NCI-H1092 (cell line): ENCODE data around the gene IL21R.
"Not testable (repeated sequence)": the region's sequence is repeated elsewhere in the genome, so short reads cannot be mapped to it uniquely, and the experiment has no call there.

Source experiments
- DNase-seq: peaks from one replicate; lab custom pipeline; 2025; lab: John Stamatoyannopoulos, UW

The IL21R gene

DNA sequence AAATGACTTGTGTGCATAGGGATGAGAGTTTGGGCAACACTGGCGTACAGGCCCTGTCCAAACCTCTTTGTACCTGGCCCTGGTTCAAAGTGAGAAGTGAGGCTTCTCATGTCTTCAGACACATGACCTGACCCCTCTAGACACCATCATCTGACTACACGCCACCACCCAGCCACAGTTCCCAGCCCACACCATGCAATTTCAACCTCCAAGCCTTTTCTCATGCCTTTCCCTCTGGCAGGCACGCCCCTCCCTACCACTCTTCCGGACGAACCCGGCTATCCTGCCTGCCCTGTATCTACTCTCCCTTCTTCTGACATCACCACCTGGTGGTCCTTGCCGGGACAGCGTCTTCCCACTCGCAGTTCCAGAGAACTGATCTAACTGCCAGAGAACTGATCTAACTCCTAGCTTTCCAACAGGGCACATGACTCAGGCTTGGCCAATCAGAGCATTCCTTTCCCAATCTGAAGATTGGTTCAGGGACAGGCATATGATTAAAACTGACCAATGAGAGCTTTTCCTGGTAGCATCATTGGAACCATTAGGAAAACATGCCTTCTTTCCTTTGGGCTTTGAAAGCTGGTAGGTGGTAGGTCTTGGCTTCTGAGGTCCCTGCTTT, 27.1 kb upstream of the IL21R start:
- peak; percentile 44 for DNase-seq

DNA sequence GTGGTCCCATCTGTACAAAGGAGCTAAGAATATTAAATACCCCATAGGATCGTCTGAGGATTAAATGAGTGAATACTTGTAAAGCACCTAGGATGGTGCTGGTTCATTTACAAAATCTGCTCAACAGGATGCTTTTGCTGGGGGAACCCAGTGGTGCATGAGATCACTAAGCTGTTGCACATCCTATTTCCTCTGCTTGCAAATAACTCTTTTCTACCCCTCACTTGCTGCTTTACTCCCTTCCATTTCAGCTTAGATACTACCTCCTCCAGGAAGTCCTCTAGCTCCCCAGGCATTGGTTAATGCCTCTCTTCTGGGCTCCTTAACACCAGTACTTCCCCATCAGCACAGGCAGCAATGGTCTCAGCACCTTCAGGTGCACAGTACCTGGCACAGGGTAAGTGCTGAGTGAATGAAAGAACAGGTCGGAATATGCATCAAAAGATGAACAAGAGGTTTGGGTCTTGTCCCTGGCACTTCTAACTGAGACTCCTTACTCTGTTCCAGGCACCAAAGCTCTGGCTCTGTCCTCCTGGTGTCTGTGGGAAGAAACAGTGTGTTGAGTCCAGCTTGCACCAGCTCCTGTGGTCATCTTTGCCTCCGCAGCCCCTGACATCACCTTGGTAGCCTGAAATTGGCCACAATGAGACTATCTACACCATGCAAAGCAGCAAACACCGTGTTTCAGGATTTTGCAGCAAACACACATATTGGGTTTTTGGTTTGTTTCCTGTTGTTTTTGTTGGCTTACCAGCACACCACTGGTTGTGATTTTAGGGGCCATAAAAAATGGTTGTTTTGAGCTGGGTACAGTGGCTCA, 24.1 kb upstream of the IL21R start:
- DNase-seq: no peak

DNA sequence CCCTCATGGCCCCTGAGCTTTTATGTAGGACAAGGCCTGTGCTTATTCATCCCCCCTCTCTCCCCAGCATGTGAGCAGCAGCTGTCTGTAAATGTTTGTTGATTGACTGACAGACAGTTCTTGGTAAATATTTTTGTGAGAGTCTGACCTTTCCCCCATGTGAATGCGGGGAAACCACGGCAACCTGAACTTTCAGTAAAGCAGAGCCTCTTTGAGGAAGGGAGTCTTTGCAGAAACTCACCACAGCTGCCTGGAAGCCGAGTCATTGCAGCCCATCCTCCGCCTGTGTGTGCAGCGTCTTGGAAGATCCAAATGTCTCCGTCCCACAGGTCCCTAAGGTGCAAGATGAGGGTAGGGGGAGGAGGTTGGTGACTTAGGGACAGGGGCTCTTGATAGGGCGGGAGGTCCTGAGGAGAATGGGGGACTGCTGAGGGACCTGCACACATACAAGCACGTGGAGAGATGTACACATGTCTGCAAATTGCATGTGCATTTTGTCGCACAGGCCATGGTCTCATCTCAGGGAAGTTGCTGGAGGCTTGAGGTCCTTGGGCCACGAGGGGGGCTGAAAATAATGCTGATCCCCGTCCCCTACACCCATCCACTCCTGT, 23.0 kb upstream of the IL21R start:
- DNase-seq: no peak

DNA sequence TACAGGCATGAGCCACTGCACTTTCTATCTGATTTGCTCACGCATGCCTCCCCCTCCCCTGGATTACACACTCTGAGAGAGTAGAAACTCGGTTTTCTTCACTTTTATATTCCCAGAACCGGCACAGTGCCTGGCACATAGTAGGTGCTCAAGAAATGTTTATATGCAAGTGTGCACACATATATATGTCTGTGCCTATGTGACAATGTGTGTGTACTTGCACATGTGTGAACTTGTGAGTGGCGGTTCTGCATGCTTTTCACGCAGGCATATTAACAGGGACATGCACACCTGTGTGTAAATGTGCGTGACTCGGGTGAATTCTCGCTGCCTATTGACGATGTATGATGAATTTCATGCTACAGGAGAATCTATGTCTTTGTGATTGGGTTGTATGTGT, 22.1 kb upstream of the IL21R start:
- DNase-seq: no peak

DNA sequence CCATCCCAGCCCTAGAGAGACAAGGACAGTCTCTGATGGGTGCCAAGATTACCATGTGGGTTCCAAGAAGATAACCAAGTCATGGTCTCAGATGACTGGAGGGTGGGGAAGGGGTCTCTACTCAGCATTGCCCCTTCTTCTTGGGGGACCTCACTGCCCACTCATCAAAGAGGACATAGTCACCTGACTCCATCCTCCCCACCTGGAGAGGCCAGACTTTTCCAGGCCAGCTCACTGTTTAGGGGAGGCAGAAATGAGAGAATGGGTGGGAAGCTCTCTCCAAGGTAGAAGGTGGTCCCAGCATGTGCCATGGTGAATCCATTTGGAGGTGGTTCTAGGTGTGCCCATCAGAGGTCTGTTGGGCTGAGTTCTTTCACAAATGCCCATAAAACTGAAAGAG, 20.7 kb upstream of the IL21R start:
- DNase-seq: no peak

DNA sequence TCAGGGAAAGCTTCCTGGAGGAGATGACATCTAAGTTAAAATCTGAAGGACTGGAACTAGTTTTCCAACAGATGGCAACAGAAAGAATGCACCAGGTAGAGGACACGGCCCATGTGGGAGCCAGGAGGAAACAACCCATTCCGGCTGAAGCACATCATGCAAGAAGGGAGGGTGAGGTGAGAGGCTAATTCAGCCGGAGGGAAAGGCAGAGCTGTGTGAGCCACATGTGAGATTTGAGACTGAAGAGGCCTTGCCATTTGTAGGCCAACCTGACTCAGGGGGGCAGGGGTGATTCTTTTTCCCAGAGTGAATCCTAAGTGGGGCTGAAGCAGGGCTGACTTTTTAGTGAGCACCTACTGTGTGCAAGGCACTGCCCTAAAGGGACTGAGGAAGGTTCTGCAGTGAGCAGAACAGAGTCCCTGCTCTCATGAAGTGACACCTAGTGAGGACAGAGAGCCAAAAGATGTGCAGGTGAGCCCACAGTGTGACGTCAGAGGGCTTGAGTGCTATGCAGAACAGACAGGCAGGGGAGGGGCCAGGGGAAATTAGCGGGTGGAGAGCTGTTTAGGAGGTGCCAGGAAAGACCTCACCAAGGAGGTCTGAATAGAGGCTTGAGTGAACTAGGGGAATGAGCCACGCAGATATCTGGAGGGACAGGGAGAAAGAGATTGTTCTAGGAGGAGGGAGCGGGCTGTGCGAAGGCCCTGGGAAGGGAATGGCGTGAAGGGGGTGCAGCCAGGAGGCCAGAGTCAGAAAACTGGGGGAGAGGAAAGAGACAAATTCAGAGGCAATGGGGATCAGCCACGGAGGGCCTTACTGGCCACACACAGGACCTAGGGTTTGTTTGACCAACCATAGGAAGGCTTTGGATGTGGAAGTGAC, 19.8 kb upstream of the IL21R start:
- no peak for DNase-seq

DNA sequence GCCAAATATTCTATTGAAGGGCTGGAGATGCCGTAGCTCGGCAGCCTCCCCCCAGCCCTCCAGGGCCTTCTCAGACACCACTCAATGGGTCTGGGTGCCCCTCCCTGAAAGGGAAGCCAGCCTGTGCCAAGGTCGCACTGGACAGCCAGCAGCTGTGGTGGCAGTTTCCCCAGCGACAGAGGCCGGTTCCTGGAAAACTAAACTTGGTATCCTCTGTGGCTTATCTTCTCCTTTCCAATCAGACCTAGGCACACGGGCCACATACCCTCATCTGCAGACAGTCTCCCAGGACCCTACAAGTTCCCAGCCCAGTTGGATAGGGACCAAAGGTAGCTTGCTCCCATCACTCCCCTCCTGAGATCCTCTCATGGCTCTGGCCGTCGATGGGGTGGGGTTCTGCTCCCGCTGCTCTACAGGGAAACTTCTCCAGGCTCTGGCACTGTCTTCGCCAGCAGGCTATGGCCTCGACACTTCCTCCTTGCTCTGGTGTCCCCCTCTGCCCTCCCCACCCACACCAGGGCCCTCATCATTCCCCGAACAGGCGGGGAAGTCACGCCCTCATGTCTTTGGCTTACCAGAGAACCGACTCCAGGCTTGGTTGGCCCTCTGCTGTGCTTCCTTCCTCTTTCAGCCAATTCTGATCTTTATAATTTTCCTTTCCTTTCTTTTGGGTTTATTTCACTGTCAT, 18.3 kb upstream of the IL21R start:
- DNase-seq: no peak

DNA sequence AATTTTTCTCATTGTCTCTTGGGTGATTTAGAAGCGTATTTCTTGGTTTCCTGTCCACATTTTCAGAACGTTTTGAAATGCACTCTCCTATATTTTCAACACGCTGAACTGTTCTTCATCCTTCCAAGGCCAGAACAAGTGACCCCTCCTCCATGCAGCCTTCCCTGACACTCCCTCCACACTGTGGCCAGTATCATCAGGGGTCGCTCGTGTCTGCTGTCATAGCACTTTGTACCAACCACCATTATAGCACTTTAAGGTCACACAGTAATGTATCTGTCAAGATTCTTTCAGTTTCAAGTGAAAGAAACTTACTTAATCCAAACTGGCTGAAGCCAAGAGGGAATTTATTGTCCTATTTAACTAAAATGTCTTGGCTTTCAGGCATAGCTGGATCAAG, 17.5 kb upstream of the IL21R start:
- DNase-seq: no peak

DNA sequence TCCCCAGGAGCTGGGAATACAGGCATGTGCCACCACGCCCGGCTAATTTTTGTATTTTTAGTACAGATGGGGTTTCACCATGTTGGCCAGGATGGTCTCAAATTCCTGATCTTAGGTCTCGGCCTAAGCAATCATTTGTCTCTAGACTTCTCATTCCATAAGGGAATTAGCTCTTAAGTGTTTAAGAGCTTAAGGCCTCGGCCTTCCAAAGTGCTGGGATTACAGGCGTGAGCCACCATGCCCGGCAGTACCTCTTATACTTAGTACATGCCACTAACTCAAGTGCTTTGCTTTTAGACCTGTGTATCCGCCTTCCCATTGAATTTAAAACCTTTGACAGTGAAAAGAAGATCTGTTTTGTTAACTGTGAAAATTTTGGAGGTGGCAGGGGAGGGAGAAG, 16.6 kb upstream of the IL21R start:
- no peak for DNase-seq

DNA sequence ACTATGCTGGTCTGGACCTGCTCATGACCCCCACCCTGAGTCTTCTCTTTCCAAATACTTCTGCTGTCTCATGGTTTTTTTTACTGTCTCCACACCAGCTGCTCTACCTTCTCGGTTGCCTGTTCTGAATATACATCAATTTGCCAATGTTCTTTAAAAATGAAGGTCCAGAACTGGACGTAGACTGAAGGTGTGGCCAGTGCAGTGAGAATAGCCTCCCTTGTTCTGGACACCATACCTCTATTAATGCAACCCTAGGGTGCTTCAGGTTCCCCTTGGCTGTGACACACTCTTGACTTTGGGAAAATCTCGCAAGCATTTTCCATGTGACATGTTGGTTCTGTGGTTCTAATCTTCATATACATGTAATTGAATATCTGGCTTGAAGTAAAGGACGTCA, 15.3 kb upstream of the IL21R start:
- no peak for DNase-seq

DNA sequence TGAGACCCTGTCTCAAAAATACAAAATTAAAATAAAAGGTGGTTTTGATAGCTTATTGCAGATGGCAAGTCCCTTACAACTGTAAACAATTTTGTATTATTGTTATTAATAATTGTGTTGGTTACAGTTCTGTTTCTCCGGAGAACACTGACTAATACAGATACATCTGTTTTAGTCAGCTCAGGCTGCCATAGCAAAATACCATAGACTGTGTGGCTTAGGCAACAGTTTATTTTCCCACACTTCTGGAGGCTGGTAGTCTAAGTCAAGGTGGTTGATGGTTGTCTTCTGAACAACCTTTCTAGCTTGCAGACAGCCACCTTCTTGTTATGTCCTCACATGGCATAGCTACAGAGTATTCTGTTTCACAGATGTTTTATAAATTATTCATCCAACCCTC, 14.2 kb upstream of the IL21R start:
- no peak for DNase-seq

DNA sequence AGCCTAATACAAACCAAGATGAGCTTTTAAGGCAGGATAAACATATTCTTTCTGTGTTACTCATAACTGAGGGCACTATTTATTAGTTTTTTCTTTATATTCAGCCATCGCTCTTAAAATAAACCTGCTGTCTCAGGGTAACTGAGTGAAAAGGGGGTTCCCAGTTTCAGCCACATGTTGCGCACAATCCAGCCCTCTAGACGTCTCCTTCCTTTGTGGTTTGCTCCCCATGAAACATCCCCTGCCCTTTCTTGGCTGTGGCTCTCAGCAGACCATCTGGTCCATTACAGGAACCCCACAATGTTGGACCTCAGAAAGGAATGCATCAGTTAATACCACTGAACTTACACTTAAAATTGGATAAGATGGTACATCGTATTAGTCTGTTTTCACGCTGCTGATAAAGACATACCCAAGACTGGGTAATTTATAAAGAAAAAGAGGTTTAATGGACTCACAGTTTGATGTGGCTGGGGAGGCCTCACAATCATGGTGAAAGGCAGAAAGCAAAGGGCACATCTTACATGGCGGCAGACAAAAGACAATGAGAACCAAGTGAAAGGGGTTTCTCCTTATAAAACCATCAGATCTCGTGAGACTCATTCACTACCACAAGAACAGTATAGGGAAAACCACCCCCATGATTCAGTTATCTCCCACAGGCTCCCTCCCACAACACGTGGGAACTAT, 12.6 kb upstream of the IL21R start:
- no peak for DNase-seq

DNA sequence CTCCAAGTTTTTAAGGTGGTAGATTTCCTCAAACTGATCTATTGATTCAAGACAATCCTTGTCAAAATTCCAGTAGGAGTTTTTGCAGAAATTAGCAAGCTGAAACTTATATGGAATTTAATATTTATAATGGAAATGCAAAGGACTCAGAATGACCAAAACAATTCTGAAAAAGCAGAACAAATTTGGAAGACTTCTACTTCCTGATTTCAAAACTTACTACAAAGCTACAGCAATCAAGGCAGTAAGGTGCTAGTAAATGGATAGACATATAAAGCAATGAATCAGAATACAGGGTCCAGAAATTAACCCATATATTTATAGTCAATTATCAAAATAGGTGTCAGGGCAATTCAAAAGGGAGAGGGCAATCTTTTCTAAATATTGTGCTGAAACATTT, 11.8 kb upstream of the IL21R start:
- DNase-seq: no peak

DNA sequence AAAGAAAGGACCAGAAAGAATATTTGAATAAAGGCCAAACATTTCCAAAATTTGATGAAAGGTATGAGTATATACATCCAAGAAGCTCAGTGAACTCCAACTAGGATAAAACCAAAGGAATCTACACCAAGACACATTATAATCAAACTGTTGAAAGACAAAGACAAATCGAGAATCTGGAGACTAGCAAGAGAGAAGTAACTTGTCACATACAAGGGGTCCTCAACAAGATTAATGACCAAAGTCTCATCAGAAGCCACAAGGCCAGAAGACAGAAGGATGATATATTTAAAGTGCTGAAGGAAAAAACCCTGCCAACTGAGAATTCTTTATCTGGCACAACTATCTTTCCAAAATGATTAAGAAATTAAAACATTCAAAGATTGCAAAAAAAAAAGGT, 9.3 kb upstream of the IL21R start:
- DNase-seq: no peak

DNA sequence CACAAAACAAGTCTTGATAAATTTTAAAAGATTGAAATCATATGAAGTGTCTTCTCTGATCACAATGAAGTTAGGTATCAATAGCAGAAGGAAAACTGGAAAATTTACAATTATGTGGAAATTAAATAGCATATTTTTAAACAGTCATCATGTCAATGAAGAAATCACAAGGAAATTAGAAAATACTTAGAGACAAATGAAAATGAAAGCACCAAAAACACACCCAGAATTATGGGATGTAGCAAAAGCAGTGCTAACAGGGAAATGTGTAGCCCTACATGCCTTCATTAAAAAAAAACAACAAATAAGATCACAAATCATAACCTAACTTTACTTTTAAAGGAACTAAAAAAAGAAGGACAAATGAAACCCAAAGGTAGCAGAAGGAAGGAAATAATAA, 7.5 kb upstream of the IL21R start:
- no peak for DNase-seq

DNA sequence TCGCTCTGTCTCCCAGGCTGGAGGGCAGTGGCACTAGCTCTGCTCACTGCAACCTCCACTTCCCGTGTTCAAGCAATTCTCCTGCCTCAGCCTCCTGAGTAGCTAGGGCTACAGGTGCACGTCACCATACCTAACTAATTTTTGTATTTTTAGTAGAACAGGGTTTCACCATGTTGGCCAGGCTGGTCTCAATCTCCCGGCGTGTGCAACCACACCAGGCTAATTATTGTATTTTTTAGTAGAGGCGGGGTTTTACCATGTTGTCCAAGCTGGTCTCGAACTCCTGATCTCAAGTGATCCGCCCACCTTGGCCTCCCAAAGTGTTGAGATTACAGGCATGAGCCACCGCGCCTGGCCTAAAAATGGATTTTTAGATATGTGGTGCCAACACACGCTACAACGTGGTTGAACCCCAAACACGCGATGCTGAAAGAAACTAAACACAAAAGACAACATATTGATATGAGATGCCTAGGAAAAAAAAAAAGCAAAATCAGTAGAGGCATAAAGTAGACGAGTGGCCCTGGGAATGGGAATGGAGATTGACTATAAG, 3.6 kb upstream of the IL21R start:
- DNase-seq: not testable (repeated sequence)

DNA sequence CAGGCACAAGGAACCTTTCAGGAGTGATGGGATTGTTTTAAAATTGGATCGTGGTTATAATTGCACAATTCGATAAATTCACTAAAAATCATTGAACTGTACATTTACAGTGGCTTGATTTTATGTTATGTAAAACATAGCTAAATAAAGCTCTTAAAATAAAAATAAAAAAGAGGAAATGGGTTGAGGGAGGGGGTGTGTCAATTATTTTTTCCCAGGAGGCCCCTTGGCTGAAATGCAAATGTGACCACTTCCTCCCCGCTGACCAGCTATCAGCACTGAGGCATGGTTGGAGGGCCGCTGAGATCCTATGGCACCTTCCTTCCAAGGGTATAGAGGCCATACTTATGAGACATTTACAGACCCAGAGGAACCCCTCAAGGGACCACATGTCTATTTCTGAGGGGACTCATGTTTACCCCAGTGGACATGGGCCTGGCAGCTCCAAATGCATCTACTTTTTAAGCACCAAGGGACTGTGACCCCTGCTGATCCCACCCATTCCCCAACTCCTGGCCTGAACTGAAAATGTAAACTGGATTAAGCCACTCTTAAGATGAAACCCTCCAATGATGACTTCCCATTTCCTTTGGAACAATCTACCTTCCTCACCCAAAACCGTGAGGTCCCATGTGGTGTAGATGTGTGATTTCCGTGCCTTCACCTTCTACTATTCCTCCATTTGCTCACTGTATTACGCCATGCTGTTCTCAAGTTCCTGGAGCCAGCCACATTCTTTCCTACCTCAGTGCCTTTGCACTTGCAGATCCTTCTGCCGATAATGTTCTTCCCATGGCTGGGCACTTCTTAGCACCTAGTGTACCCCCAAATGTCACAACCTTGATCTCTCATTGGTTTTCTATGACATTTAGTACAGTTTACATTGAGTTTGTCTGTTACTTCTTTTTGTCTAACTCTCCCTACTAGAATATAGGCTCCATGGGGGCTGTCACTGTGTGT, 2.8 kb upstream of the IL21R start:
- no peak for DNase-seq

DNA sequence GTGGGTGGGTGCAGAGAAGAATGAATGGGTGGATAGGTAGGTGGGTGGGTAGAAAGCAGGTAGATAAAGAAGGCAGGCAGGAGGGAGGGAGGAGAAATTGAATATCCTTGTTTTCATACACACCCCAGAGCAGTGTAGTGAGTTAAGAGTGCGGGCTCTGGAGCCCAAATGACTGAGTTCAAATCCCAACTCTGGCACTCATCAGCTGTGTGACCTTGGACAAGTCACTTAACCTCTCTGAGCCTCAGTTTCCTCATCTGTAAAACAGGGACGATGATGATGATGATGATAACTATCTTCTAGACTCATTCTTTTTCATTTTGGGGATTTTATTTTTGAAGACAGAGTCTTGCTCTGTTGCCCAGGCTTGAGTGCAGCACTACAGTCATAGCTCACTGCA, 2.0 kb upstream of the IL21R start:
- DNase-seq: no peak

DNA sequence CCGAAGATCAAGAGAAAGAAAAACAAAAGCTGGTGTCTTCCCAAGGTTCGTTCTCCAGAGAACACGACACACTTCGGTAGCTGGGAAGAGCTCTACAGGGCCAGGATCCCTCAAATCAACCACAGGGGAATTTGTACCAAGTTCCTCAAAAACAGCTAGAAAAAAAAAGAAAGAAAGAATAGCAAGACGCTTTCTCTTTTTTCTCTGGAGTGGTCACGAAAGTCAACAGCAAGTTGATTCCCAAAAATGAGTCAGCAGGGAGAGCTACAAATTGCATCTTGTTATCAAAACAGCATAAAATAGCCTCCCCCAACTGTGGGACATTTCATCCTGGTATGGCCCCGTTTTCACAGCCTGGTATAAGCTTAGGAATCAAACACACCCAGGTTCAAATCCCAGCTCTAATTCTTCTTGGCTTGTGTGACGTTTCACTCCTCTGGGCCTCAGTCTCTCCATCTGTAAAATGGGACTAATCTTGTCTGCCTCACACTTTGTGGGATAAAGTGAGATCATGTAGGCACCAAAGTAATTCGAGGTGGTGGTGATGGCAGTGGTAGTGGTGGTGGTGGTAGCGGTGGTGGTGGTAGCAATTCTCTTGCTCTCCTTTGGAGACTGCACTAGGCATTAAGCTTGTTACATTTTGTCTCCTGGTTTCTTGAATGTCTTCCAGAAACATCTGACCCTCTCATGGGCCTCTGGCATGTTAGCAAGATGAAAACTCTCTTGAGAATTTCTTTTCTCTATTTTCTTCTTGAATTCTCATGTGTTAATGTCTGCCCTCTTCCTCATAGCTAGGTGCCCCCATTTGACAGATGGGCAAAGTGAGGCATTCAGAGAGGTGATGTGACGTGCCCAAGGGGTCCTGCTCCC, 988 bp upstream of the IL21R start:
- no peak for DNase-seq
